ENCODE measurements around the gene ACSS1. TPM values are rescaled to one million over a fixed set of nuclear protein-coding genes. Genes with fewer than 3 reads are reported as not detected.

ACSS1 gene
- polyA plus RNA-seq, 2 of the 4 experiments (the other 2 are of a cell fraction) = 7.2 to 7.6 TPM

DNA sequence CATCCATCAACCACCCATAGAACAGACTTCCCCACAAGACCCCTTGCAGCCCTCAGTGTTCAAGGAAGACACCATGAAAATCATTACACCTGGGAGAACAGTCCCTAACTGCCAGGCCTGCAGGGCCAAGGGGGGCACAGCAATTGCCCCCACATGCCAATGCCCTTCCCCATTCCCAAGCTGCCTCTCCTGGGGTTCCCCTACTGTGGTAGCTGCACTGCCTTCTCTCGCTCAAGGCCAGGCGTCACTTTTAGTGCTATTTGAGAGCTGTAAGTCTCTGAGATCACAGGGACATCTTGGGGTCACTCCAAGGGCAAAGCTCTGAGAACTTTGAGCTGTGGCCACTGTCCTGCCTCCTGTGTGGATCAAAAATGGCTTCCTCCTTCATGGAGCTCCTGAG is 6.0 kb upstream of the ACSS1 start:
- POLR2A ChIA-PET = no interaction called here
- CTCF ChIA-PET = interaction anchor here (0.8 to 9.7 kb wide), 17 partner anchors 10 to 1127 kb away, joined by 3 to 130 read pairs (median 7); partner anchors contain the start of genes APMAP and PYGB
- Histone ChIP-seq H3K27ac (no peak overlapping the region), H3K4me3 (no peak overlapping the region), H3K9me3 (no peaks in the 10 kb centered on the region), H3K4me2 (no peak overlapping the region), H3K4me1 (peaks cover 13% of the 10 kb centered on the region; the same call in 2 of the 3 replicates)
- ATAC-seq (no peak), DNase-seq (ENCODE audit: low read depth in 1 of 2, low spot score in 1 of 2) (no peak), FAIRE-seq (no peak)
- no peak for TF ChIP-seq BHLHE40 (IDR thresholded peaks at IDR 0.05; ENCODE audit: low read depth, low read length)
- no peak for TF ChIP-seq EHF (CRISPR knock-in tag; IDR thresholded peaks at IDR 0.05)
- no peak for TF ChIP-seq FOXS1 (CRISPR knock-in tag; IDR thresholded peaks at IDR 0.05)
- no peak for TF ChIP-seq RAD21 (conservative IDR thresholded peaks at IDR 0.05 in 1 of 2, IDR thresholded peaks at IDR 0.05 in 1 of 2)
- no peak for TF ChIP-seq RNF2 (IDR thresholded peaks at IDR 0.05; ENCODE audit: borderline replicate concordance, low read depth)
- no peak for TF ChIP-seq HOXB13 (CRISPR knock-in tag; IDR thresholded peaks at IDR 0.05; ENCODE audit: low read depth)
- TF ChIP-seq, protein P1, sequence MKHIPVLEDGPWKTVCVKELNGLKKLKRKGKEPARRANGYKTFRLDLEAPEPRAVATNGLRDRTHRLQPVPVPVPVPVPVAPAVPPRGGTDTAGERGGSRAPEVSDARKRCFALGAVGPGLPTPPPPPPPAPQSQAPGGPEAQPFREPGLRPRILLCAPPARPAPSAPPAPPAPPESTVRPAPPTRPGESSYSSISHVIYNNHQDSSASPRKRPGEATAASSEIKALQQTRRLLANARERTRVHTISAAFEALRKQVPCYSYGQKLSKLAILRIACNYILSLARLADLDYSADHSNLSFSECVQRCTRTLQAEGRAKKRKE (CRISPR knock-in tag; IDR thresholded peaks at IDR 0.05; ENCODE audit: low read depth) = no peak
- WGBS (ENCODE audit: missing lambda C conversion rate) = 82% methylated on average over 2 of the region's 2 CpGs

DNA sequence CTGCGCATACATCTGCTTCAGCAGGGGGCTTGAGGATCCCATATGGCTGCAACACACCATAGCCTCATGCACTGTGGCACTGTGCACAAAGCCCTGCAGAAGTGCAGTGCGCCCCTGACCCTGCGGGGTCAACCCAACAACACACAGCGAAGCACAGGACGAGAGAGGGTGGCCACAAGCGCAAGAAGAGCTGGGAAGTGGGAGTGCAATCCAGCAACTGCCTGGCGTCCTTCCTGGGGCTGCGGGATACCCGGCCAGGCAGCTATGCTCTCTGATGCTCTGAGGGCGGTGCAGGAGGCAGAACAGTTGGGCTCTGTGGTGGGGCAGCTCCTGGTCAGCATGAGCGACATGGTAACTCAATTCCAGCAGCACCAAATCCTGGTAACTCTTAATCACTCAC is 5.6 kb upstream of the ACSS1 start:
- CTCF ChIA-PET = interaction anchor here (0.8 to 9.7 kb wide), 11 partner anchors 10 to 184 kb away, joined by 3 to 130 read pairs (median 7); partner anchors contain the start of genes APMAP and PYGB

DNA sequence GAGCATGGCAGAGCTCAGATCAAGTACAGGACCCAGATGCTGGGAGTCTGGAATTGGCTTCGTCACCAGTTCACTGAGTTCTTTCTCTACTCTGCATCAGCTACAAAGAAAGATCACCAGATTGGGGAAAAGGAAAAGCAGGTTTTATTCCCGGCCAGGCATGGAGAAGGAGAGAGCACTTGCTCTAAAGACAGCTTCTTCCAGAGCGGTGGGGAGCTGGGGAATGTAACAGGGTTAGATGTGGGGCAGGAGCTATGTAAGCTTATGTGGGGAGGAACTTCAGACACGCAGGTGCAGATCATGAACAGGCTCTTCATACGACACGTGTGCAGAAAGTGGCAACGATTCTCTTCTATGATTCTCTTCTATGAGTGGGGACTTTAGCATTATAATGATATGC is 4.9 kb upstream of the ACSS1 start:
- WGBS (ENCODE audit: missing lambda C conversion rate) = 73% methylated on average over 7 of the region's 7 CpGs
- Histone ChIP-seq H3K4me2 (no peak overlapping the region), H3K9me3 (no peaks in the 10 kb centered on the region), H3K4me1 (peaks cover 21% of the 10 kb centered on the region), H3K4me3 (no peak overlapping the region), H3K27ac (no peak overlapping the region)
- ChIA-PET CTCF (interaction anchor here (0.7 to 9.7 kb wide), 6 partner anchors 9 to 117 kb away, joined by 4 to 130 read pairs (median 13); partner anchors contain the start of gene APMAP), POLR2A (interaction anchor here (1.4 kb wide), 1 partner anchor 328 kb away, joined by 3 read pairs; the partner anchor contains the start of gene ABHD12)
- ATAC-seq (no peak), DNase-seq (ENCODE audit: low read depth in 1 of 2, low spot score in 1 of 2) (no peak), FAIRE-seq (no peak)
- TF ChIP-seq, protein P2, sequence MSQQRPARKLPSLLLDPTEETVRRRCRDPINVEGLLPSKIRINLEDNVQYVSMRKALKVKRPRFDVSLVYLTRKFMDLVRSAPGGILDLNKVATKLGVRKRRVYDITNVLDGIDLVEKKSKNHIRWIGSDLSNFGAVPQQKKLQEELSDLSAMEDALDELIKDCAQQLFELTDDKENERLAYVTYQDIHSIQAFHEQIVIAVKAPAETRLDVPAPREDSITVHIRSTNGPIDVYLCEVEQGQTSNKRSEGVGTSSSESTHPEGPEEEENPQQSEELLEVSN (IDR thresholded peaks at IDR 0.05; ENCODE audit: borderline replicate concordance, low read depth) = no peak
- TF ChIP-seq CBX2 (IDR thresholded peaks at IDR 0.05; ENCODE audit: borderline replicate concordance, low read depth) (no peak), POLR2AphosphoS2 (conservative IDR thresholded peaks at IDR 0.05; ENCODE audit: low read length) (no peak), RCOR1 (IDR thresholded peaks at IDR 0.05; ENCODE audit: low read depth, low read length) (no peak), HOXB5 (CRISPR knock-in tag; IDR thresholded peaks at IDR 0.05) (no peak), NFE2L2 (conservative IDR thresholded peaks at IDR 0.05; ENCODE audit: low read length) (no peak), TP53 (CRISPR knock-in tag; IDR thresholded peaks at IDR 0.05) (no peak), CHD4 (IDR thresholded peaks at IDR 0.05; ENCODE audit: borderline replicate concordance) (no peak), CEBPB (IDR thresholded peaks at IDR 0.05) (no peak), BHLHE40 (IDR thresholded peaks at IDR 0.05; ENCODE audit: low read depth, low read length) (no peak), EHMT2 (IDR thresholded peaks at IDR 0.05; ENCODE audit: low read depth) (no peak), NPAS2 (CRISPR knock-in tag; IDR thresholded peaks at IDR 0.05; ENCODE audit: borderline replicate concordance) (no peak)
- TF ChIP-seq, protein P3, sequence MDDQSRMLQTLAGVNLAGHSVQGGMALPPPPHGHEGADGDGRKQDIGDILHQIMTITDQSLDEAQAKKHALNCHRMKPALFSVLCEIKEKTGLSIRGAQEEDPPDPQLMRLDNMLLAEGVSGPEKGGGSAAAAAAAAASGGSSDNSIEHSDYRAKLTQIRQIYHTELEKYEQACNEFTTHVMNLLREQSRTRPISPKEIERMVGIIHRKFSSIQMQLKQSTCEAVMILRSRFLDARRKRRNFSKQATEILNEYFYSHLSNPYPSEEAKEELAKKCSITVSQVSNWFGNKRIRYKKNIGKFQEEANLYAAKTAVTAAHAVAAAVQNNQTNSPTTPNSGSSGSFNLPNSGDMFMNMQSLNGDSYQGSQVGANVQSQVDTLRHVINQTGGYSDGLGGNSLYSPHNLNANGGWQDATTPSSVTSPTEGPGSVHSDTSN (IDR thresholded peaks at IDR 0.05) = no peak

More for the DNA sequence above, 5.6 kb upstream of the ACSS1 start:
- Histone ChIP-seq H3K4me2 (no peak overlapping the region), H3K9me3 (no peaks in the 10 kb centered on the region), H3K27ac (no peak overlapping the region), H3K4me3 (no peak overlapping the region), H3K4me1 (peaks cover 17% of the 10 kb centered on the region)
- WGBS (ENCODE audit: missing lambda C conversion rate) = 54% methylated on average over 10 of the region's 11 CpGs
- POLR2A ChIA-PET = no interaction called here
- TF ChIP-seq CHD4 (IDR thresholded peaks at IDR 0.05; ENCODE audit: borderline replicate concordance) (no peak), HOXA7 (CRISPR knock-in tag; IDR thresholded peaks at IDR 0.05) (no peak), ZSCAN20 (CRISPR knock-in tag; IDR thresholded peaks at IDR 0.05) (no peak), BHLHE40 (IDR thresholded peaks at IDR 0.05; ENCODE audit: low read depth, low read length) (no peak), RARB (CRISPR knock-in tag; IDR thresholded peaks at IDR 0.05) (no peak), ZC3H11A (IDR thresholded peaks at IDR 0.05) (no peak), HOXB5 (CRISPR knock-in tag; IDR thresholded peaks at IDR 0.05) (no peak), JUN (IDR thresholded peaks at IDR 0.05) (no peak)
- TF ChIP-seq, protein P4, sequence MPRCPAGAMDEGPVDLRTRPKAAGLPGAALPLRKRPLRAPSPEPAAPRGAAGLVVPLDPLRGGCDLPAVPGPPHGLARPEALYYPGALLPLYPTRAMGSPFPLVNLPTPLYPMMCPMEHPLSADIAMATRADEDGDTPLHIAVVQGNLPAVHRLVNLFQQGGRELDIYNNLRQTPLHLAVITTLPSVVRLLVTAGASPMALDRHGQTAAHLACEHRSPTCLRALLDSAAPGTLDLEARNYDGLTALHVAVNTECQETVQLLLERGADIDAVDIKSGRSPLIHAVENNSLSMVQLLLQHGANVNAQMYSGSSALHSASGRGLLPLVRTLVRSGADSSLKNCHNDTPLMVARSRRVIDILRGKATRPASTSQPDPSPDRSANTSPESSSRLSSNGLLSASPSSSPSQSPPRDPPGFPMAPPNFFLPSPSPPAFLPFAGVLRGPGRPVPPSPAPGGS (IDR thresholded peaks at IDR 0.05) = no peak
- TF ChIP-seq, protein P1 (CRISPR knock-in tag; IDR thresholded peaks at IDR 0.05; ENCODE audit: low read depth) = no peak
- TF ChIP-seq, protein P5, sequence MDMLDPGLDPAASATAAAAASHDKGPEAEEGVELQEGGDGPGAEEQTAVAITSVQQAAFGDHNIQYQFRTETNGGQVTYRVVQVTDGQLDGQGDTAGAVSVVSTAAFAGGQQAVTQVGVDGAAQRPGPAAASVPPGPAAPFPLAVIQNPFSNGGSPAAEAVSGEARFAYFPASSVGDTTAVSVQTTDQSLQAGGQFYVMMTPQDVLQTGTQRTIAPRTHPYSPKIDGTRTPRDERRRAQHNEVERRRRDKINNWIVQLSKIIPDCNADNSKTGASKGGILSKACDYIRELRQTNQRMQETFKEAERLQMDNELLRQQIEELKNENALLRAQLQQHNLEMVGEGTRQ (IDR thresholded peaks at IDR 0.05) = no peak
- TF ChIP-seq, protein P2 (IDR thresholded peaks at IDR 0.05; ENCODE audit: borderline replicate concordance, low read depth) = no peak
- FAIRE-seq (no peak), DNase-seq (ENCODE audit: low read depth in 1 of 2, low spot score in 1 of 2) (no peak), ATAC-seq (no peak)

All from A549 (cell line).